DOHH2 (cell line): ENCODE measurements around the gene DAZAP2.
A peak's percentile ranks its signal among the peaks of the same experiment; 100 is the strongest.

ENCODE experiments used
- H3F3A ChIP-seq: fragments of 200-600 bp; sonication (generic), shearing (Covaris generic); 2 replicates; pipeline ENCODE4 v1.6.0; 2016; ENCODE audit warnings: antibody characterized with exemption, mild to moderate bottlenecking; ENCODE audit not compliant: control insufficient read depth, insufficient read depth
- H3K27ac ChIP-seq: fragments of 200-600 bp; sonication (generic); 2 replicates; pipeline ENCODE4 v1.5.1; 2014; ENCODE audit warnings: low read depth, mild to moderate bottlenecking, low read length, moderate library complexity
- H3K27me3 ChIP-seq: fragments of 200-600 bp; sonication (generic); 2 replicates; pipeline ENCODE4 v1.6.1; 2014; ENCODE audit warnings: mild to moderate bottlenecking, low read length, mixed read lengths; ENCODE audit not compliant: control insufficient read depth
- H3K36me3 ChIP-seq: fragments of 200-600 bp; sonication (generic); 2 replicates; pipeline ENCODE4 v1.6.1; 2014; ENCODE audit warnings: mild to moderate bottlenecking, low read length, moderate library complexity, mixed read lengths; ENCODE audit not compliant: control insufficient read depth
- H3K4me1 ChIP-seq: fragments of 200-600 bp; sonication (generic); 2 replicates; pipeline ENCODE4 v1.6.1; 2014; ENCODE audit warnings: mild to moderate bottlenecking, low read length, mixed read lengths; ENCODE audit not compliant: control insufficient read depth
- H3K4me2 ChIP-seq: fragments of 200-600 bp; sonication (generic); 2 replicates; pipeline ENCODE4 v1.6.0; 2014; ENCODE audit warnings: mild to moderate bottlenecking, low read length, moderate library complexity
- H3K4me3 ChIP-seq: fragments of 200-600 bp; sonication (generic); 2 replicates; pipeline ENCODE4 v1.5.1; 2014; ENCODE audit warnings: mild to moderate bottlenecking, low read length, mixed read lengths
- H3K79me2 ChIP-seq: fragments of 200-600 bp; sonication (generic); 2 replicates; pipeline ENCODE4 v1.6.1; 2014; ENCODE audit warnings: mild to moderate bottlenecking, low read length, mixed read lengths; ENCODE audit not compliant: control insufficient read depth
- H3K9me2 ChIP-seq: fragments of 200-600 bp; sonication (generic); replicated peaks from 2 replicates; pipeline ENCODE4 v1.6.1; 2014; ENCODE audit warnings: mild to moderate bottlenecking, low read length, mixed read lengths; ENCODE audit not compliant: control insufficient read depth
- H3K9me3 ChIP-seq: fragments of 200-600 bp; sonication (generic); 2 replicates; pipeline ENCODE4 v1.6.1; 2014; ENCODE audit warnings: antibody characterized with exemption, low read length, mixed read lengths; ENCODE audit not compliant: control insufficient read depth, insufficient read depth
- H4K20me1 ChIP-seq: fragments of 200-600 bp; sonication (generic); 2 replicates; pipeline ENCODE4 v1.6.0; 2014; ENCODE audit warnings: low read depth, mild to moderate bottlenecking, antibody characterized with exemption, low read length, moderate library complexity; ENCODE audit not compliant: control insufficient read depth, insufficient read depth
- EZH2phosphoT487 ChIP-seq: fragments of 200-600 bp; sonication (generic); IDR thresholded peaks from 2 replicates; pipeline ENCODE4 v1.6.1; 2017; ENCODE audit warnings: borderline replicate concordance, mild to moderate bottlenecking, antibody characterized with exemption, low read length, moderate library complexity, mixed read lengths
- TF ChIP-seq, protein P1 (sequence below): fragments of 200-600 bp; sonication (generic); IDR thresholded peaks from one replicate; pipeline ENCODE4 v1.5.1; 2014; ENCODE audit warnings: antibody characterized with exemption, mild to moderate bottlenecking, low read depth, low read length; ENCODE audit not compliant: poor library complexity, severe bottlenecking

Gene DAZAP2

DNA sequence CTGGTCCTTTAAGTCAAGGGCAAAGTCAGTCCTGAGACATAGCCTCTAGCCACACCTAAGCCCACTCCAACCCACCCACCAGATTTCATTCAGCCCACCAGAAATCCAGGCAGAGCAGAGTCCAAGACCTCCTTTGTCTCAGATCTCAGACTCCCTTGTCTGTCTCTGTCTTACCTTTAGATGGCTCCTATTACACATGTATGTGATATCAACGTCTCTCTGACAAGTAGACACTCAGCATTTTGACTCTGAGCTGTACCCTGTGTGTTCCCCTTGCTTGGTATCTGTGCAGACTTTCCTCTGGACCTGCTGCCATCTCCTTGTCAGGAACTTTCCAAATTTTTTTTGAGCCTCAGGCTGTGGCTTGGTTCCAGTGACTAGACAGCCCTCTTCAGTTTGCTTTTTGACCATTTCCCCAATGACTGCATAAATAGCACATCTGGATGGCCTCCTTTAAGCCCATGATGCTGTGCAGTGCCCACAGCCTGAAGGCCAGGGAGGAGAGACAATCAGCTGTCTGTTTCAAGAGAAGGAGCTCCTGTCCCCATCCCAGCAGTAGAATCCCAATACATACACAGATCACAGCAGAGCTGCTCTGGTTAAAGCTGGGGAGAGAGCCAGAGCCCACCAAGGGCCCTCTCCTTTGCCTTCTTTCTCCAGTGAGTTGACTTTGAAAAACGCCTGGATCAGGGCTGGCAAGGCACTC is 27.8 kb upstream of the DAZAP2 start:
- no peaks in the 10 kb centered on the region for H3K9me3 ChIP-seq
- no peaks in the 10 kb centered on the region for H4K20me1 ChIP-seq
- no peak overlapping the region for H3K4me2 ChIP-seq
- H3K27ac ChIP-seq = no peak overlapping the region
- no peak overlapping the region for H3K4me3 ChIP-seq
- no peak for TF ChIP-seq EZH2phosphoT487
- peaks cover 1% of the 10 kb centered on the region; the same call in 1 of the 2 replicates for H3F3A ChIP-seq
- no peaks in the 10 kb centered on the region for H3K36me3 ChIP-seq
- no peaks in the 10 kb centered on the region for H3K79me2 ChIP-seq
- H3K27me3 ChIP-seq = no peaks in the 10 kb centered on the region
- no peaks in the 10 kb centered on the region for H3K4me1 ChIP-seq
- H3K9me2 ChIP-seq = no peaks in the 10 kb centered on the region

DNA sequence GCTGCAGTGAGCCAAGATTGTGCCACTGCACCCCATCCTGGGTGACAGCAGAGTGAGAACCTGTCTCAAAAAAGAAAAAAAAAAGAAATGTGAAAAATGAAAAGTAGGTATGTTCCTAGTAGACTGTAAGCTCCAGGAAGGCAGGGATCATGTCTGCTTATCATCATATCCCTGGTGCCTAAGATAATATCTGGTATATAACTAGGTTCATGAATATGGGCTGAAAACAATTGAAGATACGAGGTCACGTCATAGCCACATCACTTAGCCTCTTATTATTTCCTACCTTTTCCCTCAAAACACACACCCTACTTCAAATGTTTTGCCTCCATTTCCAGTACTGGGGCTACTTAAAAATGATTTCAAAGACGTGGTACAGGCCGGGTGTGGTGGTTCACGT is 23.7 kb upstream of the DAZAP2 start:
- no peaks in the 10 kb centered on the region for H3K9me3 ChIP-seq
- H3K4me3 ChIP-seq = no peak overlapping the region
- no peaks in the 10 kb centered on the region for H3K79me2 ChIP-seq
- H3K4me1 ChIP-seq = peaks cover 15% of the 10 kb centered on the region
- H3F3A ChIP-seq = peaks cover 17% of the 10 kb centered on the region
- no peak overlapping the region for H3K4me2 ChIP-seq
- no peaks in the 10 kb centered on the region for H3K9me2 ChIP-seq
- no peaks in the 10 kb centered on the region for H3K36me3 ChIP-seq
- H3K27ac ChIP-seq = no peak overlapping the region
- no peaks in the 10 kb centered on the region for H3K27me3 ChIP-seq
- TF ChIP-seq EZH2phosphoT487 = no peak
- TF ChIP-seq, protein P1, sequence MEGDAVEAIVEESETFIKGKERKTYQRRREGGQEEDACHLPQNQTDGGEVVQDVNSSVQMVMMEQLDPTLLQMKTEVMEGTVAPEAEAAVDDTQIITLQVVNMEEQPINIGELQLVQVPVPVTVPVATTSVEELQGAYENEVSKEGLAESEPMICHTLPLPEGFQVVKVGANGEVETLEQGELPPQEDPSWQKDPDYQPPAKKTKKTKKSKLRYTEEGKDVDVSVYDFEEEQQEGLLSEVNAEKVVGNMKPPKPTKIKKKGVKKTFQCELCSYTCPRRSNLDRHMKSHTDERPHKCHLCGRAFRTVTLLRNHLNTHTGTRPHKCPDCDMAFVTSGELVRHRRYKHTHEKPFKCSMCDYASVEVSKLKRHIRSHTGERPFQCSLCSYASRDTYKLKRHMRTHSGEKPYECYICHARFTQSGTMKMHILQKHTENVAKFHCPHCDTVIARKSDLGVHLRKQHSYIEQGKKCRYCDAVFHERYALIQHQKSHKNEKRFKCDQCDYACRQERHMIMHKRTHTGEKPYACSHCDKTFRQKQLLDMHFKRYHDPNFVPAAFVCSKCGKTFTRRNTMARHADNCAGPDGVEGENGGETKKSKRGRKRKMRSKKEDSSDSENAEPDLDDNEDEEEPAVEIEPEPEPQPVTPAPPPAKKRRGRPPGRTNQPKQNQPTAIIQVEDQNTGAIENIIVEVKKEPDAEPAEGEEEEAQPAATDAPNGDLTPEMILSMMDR = no peak
- H4K20me1 ChIP-seq = no peaks in the 10 kb centered on the region

- TF ChIP-seq, protein P1 = no peak
- TF ChIP-seq EZH2phosphoT487 = no peak
- Histone ChIP-seq H3K4me2 (peak overlapping the region; percentile 89; the same call in 1 of the 2 replicates), H3K4me3 (peak overlapping the region; percentile 75), H4K20me1 (no peaks in the 10 kb centered on the region), H3K79me2 (no peaks in the 10 kb centered on the region), H3K4me1 (peaks cover 15% of the 10 kb centered on the region), H3F3A (peaks cover 17% of the 10 kb centered on the region), H3K36me3 (no peaks in the 10 kb centered on the region), H3K9me2 (no peaks in the 10 kb centered on the region), H3K9me3 (no peaks in the 10 kb centered on the region), H3K27me3 (no peaks in the 10 kb centered on the region), H3K27ac (no peak overlapping the region)
Observed at GRCh38 chr12:51216642-51217041, 22.0 kb upstream of the DAZAP2 start.
